Transverse colon (tissue), 4 donors: ENCODE data around the gene QRFP. TPM values are rescaled to one million over a fixed set of nuclear protein-coding genes. Genes with fewer than 3 reads are reported as not detected.

Source experiments
- DNase-seq: peaks from one replicate; pipeline ENCODE4 v3.0.0-alpha.2; 2019
- H3K27ac ChIP-seq, 4 donors: fragments of 200-600 bp; sonication (generic); 2 replicates each; pipeline ENCODE4 v1.5.1; 2016 to 2018; ENCODE audit warnings: inconsistent platforms in 4 of 4
- H3K27me3 ChIP-seq: fragments of 200-600 bp; sonication (generic); 2 replicates; pipeline ENCODE4 v1.5.1; 2017; ENCODE audit warnings: inconsistent platforms
- H3K36me3 ChIP-seq, 4 donors: fragments of 200-600 bp; sonication (generic); 2 replicates each; pipeline ENCODE4 v1.5.1; 2017 to 2019; ENCODE audit warnings: inconsistent platforms in 4 of 4
- H3K4me1 ChIP-seq, 4 donors: fragments of 200-600 bp; sonication (generic); 2 replicates each; pipeline ENCODE4 v1.5.1; 2017 to 2020; ENCODE audit warnings: inconsistent platforms in 4 of 4
- H3K4me3 ChIP-seq, 4 donors: fragments of 200-600 bp; sonication (generic); 1 replicate in 1 of 4; 2 replicates in 3 of 4; pipeline versions ENCODE4 v1.5.1 to v1.6.1; 2017 to 2019; ENCODE audit warnings: inconsistent platforms in 4 of 4
- H3K9me3 ChIP-seq, 2 donors: fragments of 200-600 bp; sonication (generic); 2 replicates each; pipeline ENCODE4 v1.5.1; 2017 to 2019; ENCODE audit warnings: inconsistent platforms in 2 of 2
- EP300 ChIP-seq: sonication (generic); formaldehyde crosslinking; IDR thresholded peaks from one replicate; pipeline ENCODE4 v1.6.1; 2017; ENCODE audit warnings: antibody characterized with exemption, low read depth
- POLR2A ChIP-seq: fragments of 450-650 bp; IDR thresholded peaks from one replicate; pipeline ENCODE4 v1.6.1; 2016; ENCODE audit warnings: antibody characterized with exemption, mild to moderate bottlenecking, moderate library complexity
- POLR2AphosphoS5 ChIP-seq, 3 donors: sonication (generic); formaldehyde crosslinking; IDR thresholded peaks; one replicate each; pipeline ENCODE4 v1.6.1; 2016; ENCODE audit warnings: antibody characterized with exemption in 3 of 3
- WGBS, 2 donors: methylation state at CpG; one replicate each; pipeline ENCODE4 v1.1.5; 2018; ENCODE audit warnings: low coverage in 1 of 2; 5-methylcytosine and 5-hydroxymethylcytosine counted together
- in situ Hi-C, 4 donors: fragments of 200-750 bp; cut with MboI; loops; one replicate each; pipeline versions ENCODE4 v1.15.0 to v1.15.1; 2017; ENCODE audit warnings: low sequenced_read_pairs in 3 of 4, low pct_ligation_motif_present in 1 of 4, low pct_unique_long_range_greater_than_20kb in 1 of 4
- intact Hi-C: fragments of 100-400 bp; cut with DNase I; formaldehyde crosslinking; loops from one replicate; pipeline ENCODE4 v1.15.1; 2023; ENCODE audit warnings: low total_unique reads
- total RNA-seq, 4 donors: library from RNA; depleted of rRNA; stranded (reverse); fragments of >200 nt; gene quantifications; one replicate each; pipeline ENCODE4 v1.1.0, GENCODE V29; 2016
- TF ChIP-seq, protein P1 (sequence below), 5 experiments: fragments of 200-600 bp in 3 of 5; fragments of 450-650 bp in 2 of 5; sonication (generic) in 3 of 5; IDR thresholded peaks; 1 replicate in 2 of 5; 2 replicates in 3 of 5; pipeline ENCODE4 v1.5.1; 2016 to 2017; ENCODE audit warnings: antibody characterized with exemption in 5 of 5, inconsistent platforms in 3 of 5, mild to moderate bottlenecking in 2 of 5, moderate library complexity in 1 of 5

The QRFP gene
- total RNA-seq, 4 donors from 2014 or later, result not detected

DNA sequence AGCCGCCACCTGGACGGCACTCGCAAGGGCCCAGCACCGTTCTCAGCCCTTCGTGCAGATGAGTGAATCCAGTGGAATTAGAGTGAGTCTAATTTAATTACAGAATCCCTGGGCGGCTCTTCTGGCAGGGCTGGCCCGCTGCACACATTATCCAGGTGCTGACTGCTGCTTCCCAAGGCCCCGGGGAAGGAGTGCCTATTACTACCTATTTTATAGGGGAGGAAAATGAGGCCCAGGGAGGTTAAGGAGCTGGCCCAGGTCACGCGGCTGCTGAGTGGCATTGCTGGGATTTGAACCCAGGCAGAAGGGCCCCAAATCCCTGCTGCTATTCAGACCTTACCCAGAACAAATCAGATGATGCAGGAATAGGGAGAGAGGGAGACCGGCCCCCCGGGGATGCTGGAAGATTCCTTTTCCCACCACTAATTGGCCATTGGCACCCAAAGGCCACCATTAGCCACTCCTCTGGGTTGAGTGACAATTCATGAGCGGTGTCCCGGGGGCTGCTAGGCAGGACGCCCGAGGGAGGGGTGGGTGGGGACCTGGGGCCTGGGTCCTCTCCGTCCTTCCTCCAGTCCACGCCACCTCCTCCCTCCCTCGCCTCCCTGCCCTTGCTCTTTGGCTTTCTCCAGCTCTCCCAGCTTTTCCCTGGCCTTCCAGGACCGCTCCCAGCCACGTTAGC is 10.3 kb upstream of the QRFP start:
- Histone ChIP-seq H3K4me1 (no peaks in the 10 kb centered on the region), H3K36me3 (no peaks in the 10 kb centered on the region), H3K27ac (no peak overlapping the region), H3K4me3 (no peak overlapping the region), H3K9me3 (no peaks in the 10 kb centered on the region), H3K27me3 (peaks cover 8% of the 10 kb centered on the region)
- intact Hi-C loops (no loop called here), in situ Hi-C loops (no loop called here)
- TF ChIP-seq EP300 (no peak), POLR2AphosphoS5 (IDR thresholded peaks at IDR 0.05) (no peak), POLR2A (no peak)
- TF ChIP-seq, protein P1, sequence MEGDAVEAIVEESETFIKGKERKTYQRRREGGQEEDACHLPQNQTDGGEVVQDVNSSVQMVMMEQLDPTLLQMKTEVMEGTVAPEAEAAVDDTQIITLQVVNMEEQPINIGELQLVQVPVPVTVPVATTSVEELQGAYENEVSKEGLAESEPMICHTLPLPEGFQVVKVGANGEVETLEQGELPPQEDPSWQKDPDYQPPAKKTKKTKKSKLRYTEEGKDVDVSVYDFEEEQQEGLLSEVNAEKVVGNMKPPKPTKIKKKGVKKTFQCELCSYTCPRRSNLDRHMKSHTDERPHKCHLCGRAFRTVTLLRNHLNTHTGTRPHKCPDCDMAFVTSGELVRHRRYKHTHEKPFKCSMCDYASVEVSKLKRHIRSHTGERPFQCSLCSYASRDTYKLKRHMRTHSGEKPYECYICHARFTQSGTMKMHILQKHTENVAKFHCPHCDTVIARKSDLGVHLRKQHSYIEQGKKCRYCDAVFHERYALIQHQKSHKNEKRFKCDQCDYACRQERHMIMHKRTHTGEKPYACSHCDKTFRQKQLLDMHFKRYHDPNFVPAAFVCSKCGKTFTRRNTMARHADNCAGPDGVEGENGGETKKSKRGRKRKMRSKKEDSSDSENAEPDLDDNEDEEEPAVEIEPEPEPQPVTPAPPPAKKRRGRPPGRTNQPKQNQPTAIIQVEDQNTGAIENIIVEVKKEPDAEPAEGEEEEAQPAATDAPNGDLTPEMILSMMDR (IDR thresholded peaks at IDR 0.05), result no peak
- WGBS, 2 donors, result 82 to 100% methylated on average over 2 to 21 of the region's 21 CpGs
- DNase-seq, result no peak

DNA sequence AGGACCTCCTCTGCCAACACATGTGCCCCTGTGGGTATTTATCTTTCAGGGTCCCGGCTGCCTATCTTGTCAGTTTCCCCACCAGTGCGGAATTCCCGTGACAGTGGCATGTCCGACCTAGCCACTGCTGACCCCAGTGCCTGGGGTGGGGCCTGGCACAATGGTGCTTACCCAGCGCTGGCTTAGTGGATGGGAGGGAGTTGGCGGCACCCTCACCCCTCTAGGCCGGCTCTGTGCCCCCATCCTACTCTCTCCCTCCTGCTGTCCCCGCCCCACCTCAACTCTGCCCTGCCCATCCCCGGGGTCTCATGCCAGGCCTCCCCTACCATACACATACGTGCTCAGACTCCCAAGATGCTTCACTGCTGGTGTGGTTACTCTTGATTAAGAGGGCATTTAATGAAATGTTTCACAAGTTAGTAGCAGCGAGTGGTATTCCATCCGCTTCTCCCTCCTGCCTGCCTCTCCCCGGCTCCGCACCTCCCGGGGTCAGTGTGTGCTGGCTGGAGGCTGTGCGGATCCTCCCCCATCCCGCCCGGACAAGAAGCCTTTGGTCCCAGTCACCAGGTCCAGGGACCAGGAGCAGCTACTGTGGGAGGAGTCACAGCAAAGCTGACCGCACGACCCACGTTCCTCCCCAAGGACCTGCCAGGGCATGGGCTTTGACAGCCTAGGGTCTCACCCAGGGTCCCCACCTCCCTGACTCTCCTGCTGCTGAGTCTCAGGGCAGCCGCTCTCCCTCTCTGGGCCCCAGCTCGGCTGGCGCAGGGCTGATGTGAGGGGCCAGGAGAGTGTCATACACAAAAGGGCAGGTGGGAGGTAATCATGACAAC is 9.5 kb upstream of the QRFP start:
- no peak for DNase-seq
- 85% methylated on average over 24 of the region's 24 CpGs; no CpG with 5 or more reads in 1 of the 2 donors for WGBS, 2 donors
- no peak overlapping the region for H3K4me3 ChIP-seq
- H3K27me3 ChIP-seq, result peaks cover 11% of the 10 kb centered on the region
- intact Hi-C loops, result no loop called here
- no peaks in the 10 kb centered on the region for H3K9me3 ChIP-seq
- H3K4me1 ChIP-seq, result no peaks in the 10 kb centered on the region
- no peaks in the 10 kb centered on the region for H3K36me3 ChIP-seq
- TF ChIP-seq EP300 (no peak), POLR2A (no peak), POLR2AphosphoS5 (IDR thresholded peaks at IDR 0.05) (no peak)
- TF ChIP-seq, protein P1 (IDR thresholded peaks at IDR 0.05), result no peak
- no peak overlapping the region for H3K27ac ChIP-seq
- in situ Hi-C loops, result no loop called here

DNA sequence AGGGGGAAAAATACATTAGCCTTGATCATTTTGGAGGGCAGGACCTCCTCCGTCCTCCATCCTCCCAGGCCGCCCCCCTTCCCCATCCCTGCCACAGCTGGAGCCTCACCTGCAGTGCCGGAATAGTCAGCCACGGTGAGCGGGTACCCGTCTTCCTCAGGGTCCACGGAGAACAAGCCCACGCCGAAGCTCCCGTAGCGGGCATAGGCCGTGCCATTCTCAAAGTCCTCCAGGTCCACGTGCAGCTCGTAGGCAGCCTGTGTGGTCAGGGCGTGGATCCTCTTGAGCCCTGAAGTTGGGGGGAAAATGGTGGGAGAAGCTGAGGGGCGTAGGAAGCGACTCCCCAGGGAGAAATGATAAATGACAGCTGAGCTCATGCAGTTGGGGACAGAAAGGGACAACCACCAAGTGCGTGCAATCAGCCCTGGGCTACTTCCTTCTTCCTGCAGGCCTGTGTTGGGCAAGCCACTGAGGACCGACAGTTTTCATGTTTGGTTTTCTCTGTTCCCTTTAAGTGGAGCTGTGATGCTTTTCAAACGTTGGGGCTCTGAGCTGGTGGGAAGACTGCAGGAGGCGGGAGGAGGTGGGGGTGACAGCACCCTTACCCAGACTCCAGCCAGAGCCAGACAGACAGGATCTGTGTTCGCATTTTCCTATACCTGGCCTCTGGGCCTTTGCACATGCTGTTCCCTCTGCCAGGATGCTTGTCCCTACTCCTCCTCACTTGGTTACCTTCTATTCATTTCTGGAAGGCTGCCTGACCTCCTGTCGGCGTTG is 8.7 kb upstream of the QRFP start:
- in situ Hi-C loops, result no loop called here
- Histone ChIP-seq H3K9me3 (no peaks in the 10 kb centered on the region), H3K4me1 (no peaks in the 10 kb centered on the region), H3K27ac (no peak overlapping the region), H3K4me3 (no peak overlapping the region), H3K36me3 (no peaks in the 10 kb centered on the region), H3K27me3 (peaks cover 17% of the 10 kb centered on the region)
- TF ChIP-seq EP300, result no peak
- intact Hi-C loops, result no loop called here
- DNase-seq, result no peak
- 89% methylated on average over 24 of the region's 24 CpGs; no CpG with 5 or more reads in 1 of the 2 donors for WGBS, 2 donors

DNA sequence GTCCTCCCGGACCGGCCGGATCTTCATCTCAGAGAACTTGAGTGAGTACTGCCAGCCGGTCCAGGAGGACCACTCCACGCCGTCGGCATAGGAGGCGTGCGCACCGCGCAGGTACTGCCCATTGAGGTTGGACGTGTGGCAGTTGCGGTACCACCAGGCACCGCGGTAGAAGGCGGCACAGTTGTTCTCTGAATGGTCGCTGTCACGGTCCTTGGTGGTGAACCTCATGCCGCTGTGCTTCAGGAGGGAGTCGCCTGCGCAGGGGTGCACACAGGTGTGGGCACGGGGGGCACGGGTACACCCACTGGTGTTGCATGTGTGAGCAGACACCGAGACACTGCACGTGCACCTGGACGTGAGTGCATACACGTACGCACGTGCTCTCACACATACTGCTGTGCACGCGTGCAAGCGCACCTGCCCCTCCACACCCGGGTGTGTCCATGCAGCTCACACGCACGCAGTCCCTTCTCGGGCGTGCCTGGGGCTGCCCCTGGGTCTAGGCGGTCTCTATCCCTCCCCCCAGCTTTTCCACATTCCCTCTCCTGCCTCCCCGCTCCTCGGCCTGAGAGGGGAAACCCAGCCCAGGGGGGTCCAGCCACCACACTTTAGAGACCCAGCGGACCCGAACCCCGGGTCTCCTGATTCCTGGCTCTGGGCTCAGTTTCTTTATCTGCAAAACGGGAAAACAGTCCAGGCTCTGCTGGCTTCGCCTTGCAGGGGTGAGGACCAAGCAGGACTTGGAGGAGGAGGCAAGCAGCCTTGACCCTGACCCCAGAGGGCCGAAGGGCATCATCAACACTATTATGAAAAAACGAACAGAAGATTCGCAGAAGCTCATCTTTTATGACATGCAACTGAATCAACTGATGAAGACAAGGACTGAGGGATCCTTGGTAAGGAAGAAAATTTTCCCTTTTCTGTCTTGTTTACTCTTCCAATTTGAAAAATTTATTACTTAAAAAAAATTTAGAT is 7.7 kb upstream of the QRFP start:
- H3K27ac ChIP-seq, result no peak overlapping the region
- TF ChIP-seq, protein P1 (IDR thresholded peaks at IDR 0.05), result no peak
- no peak for TF ChIP-seq POLR2AphosphoS5 (IDR thresholded peaks at IDR 0.05)
- TF ChIP-seq EP300, result no peak
- TF ChIP-seq POLR2A, result no peak
- in situ Hi-C loops (no loop called here), intact Hi-C loops (no loop called here)
- H3K9me3 ChIP-seq, result no peaks in the 10 kb centered on the region
- no peak for DNase-seq
- WGBS, 2 donors, result 70 to 88% methylated on average over 3 to 45 of the region's 48 CpGs
- no peaks in the 10 kb centered on the region for H3K36me3 ChIP-seq
- H3K4me3 ChIP-seq, result no peak overlapping the region
- H3K27me3 ChIP-seq, result peaks cover 23% of the 10 kb centered on the region
- H3K4me1 ChIP-seq, result no peaks in the 10 kb centered on the region
